Endometrium (tissue), 2 donors: ENCODE data around the gene ENPEP.
"Not testable (repeated sequence)": the region's sequence is repeated elsewhere in the genome, so short reads cannot be mapped to it uniquely, and the experiment has no call there.

Experiments
- FAIRE-seq: peaks from 2 replicates; lab custom pipeline; 2012; peaks lifted over from hg19 to GRCh38; lab: Jason Lieb, UNC
- donor health status: control.
- donor health status: control.

ENPEP gene

GRCh38 chr4:110485452-110485851 is 9.5 kb downstream of the ENPEP start:
- FAIRE-seq, result no peak

DNA sequence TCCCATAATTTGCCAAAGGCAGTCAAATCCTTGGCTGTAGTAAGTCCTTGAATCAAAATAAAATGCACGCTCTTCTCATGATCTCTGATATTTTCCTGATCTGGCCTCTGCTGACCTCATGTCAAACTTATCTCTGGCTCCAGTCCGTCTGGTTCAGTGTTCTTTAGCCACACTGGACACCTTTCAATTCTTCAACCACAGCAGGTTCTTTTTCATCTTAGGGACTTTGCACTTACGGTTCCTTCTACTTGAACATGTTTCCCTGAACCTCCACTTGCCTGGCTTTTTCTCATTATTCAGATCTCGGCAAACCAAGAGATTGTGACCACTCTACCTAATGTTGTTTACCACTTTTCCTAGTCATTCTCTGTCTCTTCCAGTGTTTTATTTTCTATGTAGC is 10.3 kb downstream of the ENPEP start:
- FAIRE-seq, result no peak

DNA sequence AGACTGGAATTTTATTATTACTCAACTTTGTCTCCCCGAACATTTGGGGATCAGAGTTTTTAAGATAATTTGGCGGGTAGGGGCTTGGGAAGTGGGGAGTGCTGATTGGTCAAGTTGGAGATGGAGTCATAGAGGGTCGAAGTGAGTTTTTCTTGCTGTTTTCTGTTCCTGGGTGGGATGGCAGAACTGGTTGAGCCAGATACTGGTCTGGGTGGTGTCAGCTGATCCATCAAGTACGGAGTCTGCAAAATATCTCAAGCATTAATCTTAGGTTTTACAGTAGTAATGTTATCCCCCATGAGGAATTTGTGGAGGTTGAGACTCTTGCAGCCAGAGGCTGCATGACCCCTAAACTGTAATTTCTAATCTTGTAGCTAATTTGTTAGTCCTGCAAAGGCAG is 10.9 kb downstream of the ENPEP start:
- FAIRE-seq, result not testable (repeated sequence)

DNA sequence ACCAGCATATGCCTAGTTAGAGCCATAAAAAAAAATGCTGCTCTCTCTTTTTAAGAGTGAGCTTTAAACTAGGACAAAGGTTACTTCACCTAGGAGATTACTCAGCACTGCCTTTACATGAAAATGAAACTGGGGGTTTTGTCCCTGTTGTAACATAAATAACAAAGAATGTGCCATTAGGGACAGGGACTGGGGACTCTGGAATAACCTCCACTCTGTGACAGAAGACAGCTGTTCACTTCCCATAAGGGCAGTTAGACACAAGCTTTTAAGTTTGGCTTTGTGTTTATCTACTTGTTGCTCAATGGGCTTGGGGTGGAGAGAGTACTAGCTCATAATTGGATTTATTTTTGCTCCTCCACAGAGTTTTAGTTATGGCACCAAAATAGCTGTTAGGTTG is 11.9 kb downstream of the ENPEP start:
- no peak for FAIRE-seq

DNA sequence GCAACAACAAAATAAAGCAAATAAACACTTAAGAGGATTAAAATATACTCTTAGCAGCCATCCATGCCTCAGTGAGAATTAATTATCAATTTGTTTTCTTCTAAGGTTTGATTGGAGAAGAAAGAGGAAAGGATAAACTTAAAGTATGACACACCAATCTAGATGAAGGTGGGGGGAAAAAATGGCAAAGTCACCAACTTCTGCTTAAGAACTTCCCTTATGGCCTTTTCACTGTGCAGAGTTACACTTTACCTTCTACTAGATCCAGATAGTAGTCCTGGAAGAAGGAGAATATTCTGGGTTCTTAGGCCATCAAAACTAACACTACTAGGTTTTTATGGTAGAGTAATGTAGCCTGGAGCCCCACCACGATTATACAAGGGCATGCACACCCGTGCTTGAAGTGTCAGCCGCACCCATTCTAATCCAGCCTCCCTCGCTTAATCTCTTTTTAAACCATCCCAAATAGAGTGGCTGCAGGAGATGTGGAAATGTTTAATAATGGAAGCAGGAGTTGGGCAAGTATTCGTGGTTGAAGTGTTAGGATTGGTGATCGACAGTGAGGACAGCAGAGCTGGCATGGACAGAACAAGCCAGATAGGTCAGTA is 14.1 kb downstream of the ENPEP start:
- FAIRE-seq, result no peak

- FAIRE-seq, result no peak
Observed at GRCh38 chr4:110492522-110492921, 16.6 kb downstream of the ENPEP start.

GRCh38 chr4:110493520-110493919 is 17.6 kb downstream of the ENPEP start:
- FAIRE-seq, result no peak

- FAIRE-seq, result no peak
Observed at GRCh38 chr4:110498420-110498819, 22.5 kb downstream of the ENPEP start.

DNA sequence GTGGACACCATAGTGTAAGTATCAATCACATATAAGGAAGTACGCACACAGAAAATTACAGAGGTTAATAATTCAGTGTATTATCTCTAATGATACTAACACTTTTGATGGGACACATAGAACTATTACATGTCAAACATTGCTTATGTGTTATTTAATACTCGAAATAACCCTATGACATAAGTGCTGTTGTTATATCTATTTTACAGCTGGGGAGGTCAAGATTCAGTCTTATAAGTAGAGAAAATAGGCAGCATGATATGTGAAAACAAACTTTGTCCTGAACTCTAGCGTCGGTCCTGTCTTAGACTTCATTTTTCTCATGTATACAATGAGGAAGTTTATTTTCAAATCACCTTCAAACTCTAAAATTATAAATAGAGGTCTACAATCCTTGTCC is 23.2 kb downstream of the ENPEP start:
- FAIRE-seq, result no peak

- no peak for FAIRE-seq
Observed at GRCh38 chr4:110501826-110502225, 25.9 kb downstream of the ENPEP start.

DNA sequence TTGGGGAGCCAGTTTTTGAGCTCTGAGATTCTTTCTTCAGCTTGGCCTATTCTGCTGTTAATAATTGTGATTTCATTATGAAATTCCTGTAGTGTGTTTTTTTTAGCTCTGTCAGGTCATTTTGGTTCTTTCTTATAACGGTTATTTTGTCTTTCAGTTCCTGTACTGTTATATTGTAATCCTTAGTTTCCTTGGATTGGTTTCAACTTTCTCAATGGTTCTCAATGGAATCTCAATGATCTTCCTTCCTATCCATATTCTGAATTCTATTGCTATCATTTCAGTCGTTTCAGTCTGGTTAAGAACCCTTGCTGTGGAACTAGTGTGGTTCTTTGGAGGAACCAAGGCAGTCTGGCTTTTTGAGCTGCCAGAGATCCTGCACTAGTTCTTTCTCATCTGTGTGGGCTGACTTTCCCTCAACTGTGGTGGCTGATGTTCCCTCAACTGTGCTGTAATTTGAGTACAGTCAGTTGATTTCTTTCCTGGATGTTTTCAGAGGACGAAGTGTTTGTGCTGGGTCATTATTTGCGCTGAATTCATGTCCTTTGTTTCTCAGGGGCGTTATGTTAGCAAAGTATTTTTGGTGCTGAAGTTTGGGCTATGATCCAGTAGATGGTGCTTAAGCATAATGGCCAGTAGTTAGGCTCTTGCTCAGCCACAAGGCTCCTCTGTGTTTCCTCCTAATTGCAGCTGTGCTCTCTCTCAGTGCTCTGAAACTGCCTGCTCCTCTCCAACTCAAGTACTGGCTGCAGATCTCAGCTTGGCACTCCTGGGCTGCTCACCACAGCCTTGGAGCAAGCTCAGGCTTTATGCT is 27.5 kb downstream of the ENPEP start:
- peak; percentile 64 for FAIRE-seq

DNA sequence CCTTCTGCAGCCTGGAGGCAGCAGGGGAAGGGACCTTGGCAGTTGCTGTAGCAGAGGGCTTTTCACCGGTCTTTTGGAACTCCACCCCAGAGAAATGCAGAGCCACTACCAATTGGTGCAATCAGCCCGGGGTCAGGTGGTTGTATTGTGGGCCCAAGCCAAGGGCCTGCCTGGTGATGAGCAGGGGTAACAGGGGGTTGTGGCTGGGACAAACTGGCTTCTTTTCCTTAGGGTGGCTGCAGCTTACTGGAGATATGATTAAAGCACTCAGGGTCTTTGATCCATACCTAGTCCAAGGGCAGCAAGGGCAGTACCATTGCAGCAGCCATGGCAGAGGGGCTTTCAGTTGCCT is 28.1 kb downstream of the ENPEP start:
- FAIRE-seq, result no peak

DNA sequence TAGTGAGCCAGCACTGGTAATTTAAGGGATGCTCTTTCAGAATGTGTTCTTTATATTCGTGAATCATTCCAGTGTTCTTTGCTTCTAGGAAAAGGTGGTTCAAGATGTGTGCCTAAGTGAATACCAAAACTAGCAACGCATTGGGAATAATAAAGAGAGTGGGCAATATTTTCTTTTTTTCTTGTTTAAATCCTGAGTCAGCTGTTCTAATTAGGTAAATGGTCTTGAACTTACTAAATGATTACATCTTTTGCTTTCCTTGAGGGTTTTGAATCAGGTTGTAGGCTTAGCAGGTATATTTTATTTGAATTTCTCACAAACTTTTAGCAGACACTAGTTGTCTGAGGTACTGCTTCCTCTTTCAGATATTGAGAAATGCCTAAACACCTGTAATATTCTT is 29.5 kb downstream of the ENPEP start:
- no peak for FAIRE-seq

GRCh38 chr4:110508827-110509710 is 33.1 kb downstream of the ENPEP start:
- FAIRE-seq, result peak; percentile 88

GRCh38 chr4:110510277-110510676 is 34.3 kb downstream of the ENPEP start:
- FAIRE-seq, result no peak

DNA sequence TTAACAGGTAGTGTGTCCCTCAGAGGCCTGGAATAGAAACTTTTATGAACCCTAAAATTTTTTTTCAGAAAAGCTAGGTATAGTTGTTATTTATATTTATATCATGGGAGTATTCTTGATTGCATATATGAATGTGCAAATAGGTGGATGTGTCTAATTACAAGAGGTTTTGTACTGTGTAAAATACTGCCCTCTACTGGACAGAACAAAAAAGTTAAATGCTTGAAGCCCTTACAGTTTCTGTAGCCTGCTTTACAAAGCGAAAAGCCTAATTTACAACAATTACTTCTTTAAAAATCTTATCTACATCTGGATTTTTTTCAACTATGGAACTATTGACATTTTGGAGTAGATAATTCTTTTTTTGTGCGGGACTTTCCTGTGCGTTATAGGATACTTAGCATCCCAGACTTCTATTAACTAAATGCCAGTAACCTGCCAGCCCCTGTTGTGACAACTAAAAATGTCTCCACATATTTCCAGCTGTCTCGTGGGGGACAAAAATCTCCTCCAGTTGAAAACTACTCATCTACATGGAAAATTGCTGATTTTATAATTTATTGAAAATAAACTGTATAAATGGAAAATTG is 35.1 kb downstream of the ENPEP start:
- FAIRE-seq, result peak; percentile 93

- no peak for FAIRE-seq
Observed at GRCh38 chr4:110512901-110513300, 36.9 kb downstream of the ENPEP start.

DNA sequence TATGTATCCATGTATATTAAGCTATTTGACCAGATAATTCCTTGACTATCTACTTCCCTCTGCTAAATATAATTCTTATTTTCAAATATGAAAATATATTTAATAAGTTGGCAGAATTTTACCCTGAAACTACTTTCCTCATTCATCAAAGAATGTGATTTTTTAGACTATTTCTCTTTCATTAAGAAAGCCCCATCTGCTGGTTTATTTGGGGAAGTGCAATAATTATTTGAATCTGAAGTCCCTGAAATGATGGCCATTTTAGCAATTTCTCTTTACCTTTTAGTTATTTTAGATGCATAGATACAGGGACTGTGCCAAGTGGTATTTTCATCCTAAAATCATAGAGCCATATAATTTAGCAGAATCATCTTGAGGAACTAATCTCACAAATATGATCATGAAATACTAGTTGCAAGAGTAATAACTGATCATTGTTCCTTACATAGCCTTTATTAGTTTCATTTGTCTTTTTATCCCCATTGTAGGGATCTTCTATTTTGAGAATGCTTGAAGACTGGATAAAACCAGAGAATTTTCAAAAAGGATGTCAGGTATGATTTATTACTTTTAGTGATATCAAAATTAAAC is 39.0 kb downstream of the ENPEP start:
- peak; percentile 94 for FAIRE-seq

DNA sequence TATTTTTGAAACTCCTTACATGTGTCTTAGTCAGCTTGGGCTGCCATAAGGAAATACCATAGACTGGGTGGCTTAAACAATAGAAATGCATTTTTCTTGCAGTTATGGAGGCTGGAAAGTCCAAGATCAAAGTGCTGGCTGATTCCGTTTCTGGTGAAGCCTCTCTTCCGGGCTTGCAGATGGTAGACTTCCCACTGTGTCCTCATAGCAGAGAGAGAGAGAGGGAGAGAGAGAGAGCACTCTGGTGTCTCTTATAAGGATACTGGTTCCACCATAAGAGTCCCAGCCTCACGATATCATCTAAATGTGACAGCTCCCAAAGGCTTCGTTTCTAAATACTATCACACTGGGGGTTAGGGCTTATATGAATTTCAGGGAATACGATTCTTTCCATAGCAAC is 39.7 kb downstream of the ENPEP start:
- FAIRE-seq, result no peak

- FAIRE-seq, result no peak
Observed at GRCh38 chr4:110516106-110516922, 40.4 kb downstream of the ENPEP start.

GRCh38 chr4:110518889-110519490 is 43.0 kb downstream of the ENPEP start:
- peak; percentile 21 for FAIRE-seq
